Brain pericyte (primary cell): Measurements from ENCODE around the gene SLC23A2.
"Not testable (repeated sequence)": the region's sequence is repeated elsewhere in the genome, so short reads cannot be mapped to it uniquely, and the experiment has no call there.

Experiments used
- DNase-seq: peaks from one replicate; pipeline ENCODE4 v3.0.0-alpha.2; 2012; ENCODE audit warnings: low read depth, low spot score

SLC23A2 gene

DNA sequence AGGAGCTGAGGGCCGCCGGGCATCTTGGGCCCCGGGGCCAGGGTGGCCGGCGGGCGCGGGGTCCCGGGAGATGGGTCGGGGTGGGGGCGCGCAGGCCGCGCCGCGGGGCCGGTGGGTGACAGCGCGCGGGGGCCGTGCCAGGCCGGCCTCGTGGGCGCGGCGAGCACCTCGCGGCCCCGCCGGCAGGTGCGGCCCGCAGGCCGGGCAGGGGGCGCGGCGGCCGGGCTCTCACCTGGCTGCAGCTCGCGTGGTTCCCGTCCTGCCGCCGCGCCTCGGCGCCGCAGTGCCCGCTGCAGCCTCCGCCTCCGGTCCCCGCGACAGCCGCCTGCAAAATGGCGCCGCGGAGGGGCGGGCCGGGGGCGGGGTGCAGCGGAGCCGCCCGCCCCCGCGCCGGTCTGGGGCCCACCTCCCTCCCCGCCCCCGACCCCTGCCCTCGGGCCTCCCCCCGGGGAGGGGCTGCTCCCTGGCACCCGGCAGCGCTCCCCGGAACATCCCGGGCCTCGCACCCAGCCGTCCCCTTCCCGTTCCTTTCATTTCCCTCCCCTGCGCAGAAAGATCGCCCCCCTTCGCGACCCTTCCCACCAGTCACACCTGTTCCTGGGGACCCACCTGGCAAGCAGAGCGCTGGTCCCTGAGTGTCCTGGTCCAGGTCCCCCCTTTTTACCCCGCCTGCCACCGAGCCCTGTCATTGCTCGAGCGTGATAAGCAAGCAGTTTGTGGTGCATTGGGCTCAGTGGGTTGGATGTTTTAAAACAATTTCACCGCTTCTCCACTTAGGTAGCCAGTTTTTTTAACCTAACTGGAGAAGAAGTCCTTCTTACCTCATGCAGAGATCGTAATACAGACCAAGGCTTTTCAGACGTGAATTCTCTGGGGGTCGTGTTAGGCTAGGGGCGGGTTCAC, at the start of gene SLC23A2:
Gene SLC23A2 (minus strand): TSS at position 337 of the 903 bp plus-strand sequence. CDS start 68,948 bp downstream, outside the sequence.
- no peak for DNase-seq

DNA sequence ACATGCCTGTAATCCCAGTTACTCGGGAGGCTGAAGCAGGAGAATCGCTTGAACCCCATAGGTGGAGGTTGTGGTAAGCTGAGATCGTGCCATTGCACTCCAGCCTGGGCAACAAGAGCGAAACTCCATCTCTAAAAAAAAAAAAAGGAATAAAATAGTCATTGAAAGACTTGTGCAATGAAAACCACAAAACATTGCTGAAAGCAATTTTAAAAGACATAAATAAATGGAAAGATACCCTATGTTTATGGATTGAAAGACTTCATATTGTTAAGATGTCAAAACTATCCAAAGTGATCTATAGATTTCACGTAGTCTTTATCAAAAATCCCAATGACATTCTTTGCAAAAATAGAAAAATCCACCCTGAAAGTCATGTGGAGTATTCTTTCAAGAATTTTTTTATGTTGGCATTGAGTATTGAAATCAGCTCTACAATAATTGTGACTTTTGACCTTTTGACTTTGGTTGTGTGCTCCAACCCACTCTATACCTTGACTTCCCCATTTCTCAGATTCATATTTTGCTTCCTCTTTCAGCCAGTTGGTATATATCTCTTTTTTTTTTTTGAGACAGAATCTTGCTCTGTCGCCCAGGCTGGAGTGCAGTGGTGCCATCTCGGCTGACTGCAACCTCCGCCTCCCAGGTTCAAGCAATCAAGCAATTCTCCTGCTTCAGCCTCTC, 45.5 kb upstream of the SLC23A2 start:
- DNase-seq = no peak

GRCh38 chr20:5045906-5046305, 44.6 kb upstream of the SLC23A2 start:
- DNase-seq = no peak

GRCh38 chr20:5044075-5044620, 42.8 kb upstream of the SLC23A2 start:
- no peak for DNase-seq

DNA sequence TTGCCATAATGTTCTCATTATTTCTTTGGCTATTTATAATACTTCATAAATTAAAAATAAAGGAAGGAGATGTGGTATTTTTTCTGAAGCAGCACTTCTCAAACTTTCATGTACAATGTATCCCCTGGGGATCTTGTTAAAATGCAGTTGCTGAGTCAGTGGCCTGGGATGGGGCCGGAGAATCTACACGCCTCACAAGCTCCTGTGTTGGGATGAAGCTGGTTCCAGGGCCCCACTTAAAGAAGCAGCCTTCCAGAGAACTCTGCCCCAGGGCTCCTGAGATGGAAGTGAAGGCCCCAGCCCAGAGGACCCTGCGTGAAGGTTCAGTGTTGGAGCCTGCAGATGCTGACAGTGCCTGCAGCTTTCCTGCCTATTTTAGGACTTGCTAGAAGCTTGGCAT, 40.1 kb upstream of the SLC23A2 start:
- peak; percentile 26 for DNase-seq

DNA sequence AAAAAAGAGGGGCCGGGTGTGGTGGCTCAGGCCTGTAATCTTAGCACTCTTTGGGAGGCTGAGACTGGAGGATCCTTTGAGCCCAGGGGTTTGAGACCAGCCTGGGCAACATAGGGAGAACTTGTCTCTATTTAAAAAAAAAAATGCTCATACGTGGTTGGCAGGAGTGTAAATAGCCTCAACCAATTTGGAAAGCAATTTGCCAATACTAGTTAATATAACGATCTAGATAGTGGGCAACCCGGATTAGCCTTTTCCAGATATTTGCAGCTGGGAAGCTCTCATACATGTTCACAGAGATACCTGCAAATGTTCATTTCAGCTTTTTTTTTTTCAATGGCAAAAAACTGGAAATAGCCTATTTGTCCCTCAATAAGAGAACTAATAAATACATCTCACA, 39.0 kb upstream of the SLC23A2 start:
- DNase-seq = no peak

- DNase-seq = no peak
These were observed 38.6 kb upstream of the SLC23A2 start for GRCh38 chr20:5039889-5040288.

DNA sequence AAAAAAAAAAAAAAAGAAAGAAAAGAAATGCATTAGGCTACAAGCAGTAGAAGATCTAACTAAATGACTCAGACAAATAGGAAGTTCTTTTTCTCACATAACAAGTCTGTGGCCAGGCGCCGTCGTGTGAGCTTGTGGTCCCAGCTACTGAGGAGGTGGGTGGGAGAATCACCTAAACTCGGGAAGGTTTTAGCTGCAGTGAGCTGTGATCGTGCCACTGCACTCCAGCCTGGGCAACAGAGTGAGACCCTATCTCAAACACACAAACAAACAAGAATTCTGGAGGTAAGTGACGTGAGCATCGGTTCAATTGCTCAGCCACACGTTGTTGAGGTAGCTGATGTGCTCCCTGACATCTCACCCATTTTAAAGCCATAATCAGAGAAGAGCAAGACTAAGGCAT, 37.9 kb upstream of the SLC23A2 start:
- no peak for DNase-seq

- no peak for DNase-seq
These were observed 35.5 kb upstream of the SLC23A2 start for GRCh38 chr20:5036828-5037227.

DNA sequence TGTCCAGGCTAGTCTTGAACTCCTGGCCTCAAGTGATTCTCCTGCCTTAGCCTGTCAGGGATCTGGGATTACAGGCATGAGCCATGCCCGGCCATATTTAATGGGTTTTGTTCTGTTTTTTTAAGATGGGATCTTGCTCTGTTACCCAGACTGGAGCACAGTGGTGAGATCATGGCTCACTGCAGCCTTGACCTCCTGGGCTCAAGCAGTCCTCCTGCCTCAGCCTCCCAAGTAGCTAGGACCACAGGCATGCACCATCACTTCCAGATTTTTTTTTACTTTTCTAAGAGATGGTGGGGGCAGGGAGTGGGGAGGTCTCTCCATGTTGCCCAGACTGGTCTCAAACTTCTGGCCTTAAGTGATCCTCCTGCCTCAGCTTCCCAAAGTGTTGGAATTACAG, 34.2 kb upstream of the SLC23A2 start:
- not testable (repeated sequence) for DNase-seq

GRCh38 chr20:5033566-5033965, 32.3 kb upstream of the SLC23A2 start:
- no peak for DNase-seq

DNA sequence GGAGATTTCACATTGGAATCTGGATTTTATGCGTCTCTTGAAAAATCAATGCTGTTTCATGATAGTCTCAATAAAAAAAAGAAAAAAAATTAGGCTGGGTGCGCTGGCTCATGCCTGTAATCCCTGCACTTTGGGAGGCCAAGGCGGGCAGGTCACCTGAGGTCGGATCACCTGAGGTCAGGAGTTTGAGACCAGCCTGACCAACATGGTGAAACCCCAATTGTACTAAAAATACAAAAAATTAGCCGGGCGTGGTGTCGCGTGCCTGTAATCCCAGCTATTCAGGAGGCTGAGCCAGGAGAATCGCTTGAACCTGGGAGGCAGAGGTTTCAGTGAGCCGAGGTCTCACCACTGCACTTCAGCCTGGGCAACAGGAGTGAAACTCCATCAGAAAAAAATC, 30.4 kb upstream of the SLC23A2 start:
- DNase-seq = not testable (repeated sequence)

GRCh38 chr20:5031206-5031557, 29.9 kb upstream of the SLC23A2 start:
- no peak for DNase-seq

DNA sequence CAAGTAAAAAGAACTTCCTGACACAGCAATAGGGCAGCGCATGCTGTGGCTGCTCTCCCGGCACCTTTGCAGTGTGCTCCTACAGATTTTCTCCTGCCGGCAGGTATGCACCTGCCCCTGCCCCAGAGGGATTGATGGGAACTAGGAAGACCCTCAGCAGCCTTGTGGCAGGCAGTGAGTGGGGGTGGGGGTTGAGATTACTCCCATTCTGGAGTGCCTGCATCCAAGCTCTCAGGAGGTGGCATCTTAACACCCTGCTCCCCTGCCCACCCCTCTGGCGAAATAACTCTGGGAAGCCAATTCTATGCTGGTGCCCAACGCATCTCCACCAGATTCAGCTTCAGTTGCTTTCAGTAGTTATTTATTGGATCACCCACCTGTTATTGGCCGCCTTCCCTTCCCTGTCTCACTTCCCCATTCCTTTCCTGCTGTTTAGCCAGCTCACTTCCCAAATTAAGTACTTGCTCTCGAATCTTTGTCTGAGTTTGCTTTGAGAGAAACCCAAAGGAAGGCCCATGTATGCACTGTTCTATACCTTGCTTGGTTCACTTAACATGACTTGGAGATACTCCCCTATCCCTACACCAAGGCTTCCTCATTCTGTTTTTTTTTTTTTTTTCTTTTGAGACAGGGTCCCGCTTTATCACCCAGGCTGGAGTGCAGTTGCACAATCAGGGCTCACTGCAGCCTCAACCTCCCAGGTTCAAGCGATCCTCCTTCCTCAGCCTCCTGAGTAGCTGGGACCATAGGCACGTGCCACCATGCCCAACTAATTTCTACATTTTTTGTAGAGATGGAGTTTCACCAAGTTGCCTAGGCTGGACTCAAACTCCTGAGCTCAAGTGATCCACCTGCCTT, 29.3 kb upstream of the SLC23A2 start:
- no peak for DNase-seq

DNA sequence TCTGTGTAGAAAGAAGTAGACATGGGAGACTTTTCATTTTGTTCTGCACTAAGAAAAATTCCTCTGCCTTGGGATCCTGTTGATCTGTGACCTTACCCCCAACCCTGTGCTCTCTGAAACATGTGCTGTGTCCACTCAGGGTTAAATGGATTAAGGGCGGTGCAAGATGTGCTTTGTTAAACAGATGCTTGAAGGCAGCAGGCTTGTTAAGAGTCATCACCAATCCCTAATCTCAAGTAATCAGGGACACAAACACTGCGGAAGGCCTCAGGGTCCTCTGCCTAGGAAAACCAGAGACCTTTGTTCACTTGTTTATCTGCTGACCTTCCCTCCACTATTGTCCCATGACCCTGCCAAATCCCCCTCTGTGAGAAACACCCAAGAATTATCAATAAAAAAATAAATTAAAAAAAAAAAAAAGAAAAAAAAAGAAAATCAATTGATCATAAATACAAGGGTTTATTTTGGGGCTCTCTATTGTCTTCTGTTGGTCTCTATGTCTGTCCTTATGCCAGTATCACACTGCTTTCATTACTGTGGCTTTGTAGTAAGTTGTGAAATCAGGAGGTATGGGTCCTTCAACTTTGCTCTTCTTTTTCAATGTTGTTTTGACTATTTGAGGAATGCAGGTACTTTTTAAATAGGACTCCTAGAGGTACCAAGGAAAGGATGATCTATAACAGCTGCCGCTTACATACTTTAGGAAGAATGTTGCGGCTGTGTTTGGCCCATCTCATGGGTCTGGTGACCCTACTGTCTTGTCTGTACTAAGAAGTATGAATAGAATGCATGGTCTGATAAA, 27.1 kb upstream of the SLC23A2 start:
- DNase-seq = not testable (repeated sequence)

- no peak for DNase-seq
These were observed 23.7 kb upstream of the SLC23A2 start for GRCh38 chr20:5024982-5025381.

- no peak for DNase-seq
These were observed 22.8 kb upstream of the SLC23A2 start for GRCh38 chr20:5024103-5024502.

DNA sequence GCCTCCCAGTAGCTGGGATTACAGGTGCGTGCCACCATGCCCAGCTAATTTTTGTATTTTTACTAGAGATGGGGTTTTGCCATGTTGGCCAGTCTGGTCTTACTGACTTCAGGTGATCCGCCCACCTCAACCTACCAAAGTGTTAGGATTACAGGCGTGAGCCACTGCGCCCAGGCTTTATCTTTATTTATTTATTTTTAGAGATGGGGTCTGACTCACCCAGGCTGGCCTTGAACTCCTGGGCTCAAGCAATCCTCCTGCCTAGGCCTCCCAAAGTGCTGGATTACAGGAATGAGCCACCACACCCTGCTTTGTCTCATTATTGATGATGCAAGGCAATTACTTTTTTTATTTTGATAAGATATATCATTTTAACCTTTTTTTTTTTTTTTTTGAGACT, 21.9 kb upstream of the SLC23A2 start:
- not testable (repeated sequence) for DNase-seq

DNA sequence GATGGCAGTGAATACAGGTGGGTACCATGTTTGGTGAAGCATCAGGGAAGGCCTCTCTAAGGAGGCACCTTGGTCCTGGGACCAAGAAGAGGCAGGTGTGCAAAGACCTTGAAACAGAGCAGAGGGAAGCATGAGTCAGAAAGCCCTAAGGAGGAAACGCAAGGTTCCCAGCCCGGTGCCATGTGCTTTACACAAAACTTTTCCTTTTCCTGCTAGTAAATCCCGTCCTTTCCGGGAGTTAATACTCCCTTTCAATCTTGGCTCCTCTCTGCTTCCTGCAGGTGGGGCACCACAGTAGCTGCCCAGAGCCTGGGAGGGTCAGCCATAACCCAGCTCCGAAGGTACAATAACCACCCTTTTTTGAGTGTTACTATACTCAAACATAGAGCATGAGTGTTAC, 19.4 kb upstream of the SLC23A2 start:
- DNase-seq = no peak

GRCh38 chr20:5013682-5014447, 12.6 kb upstream of the SLC23A2 start:
- DNase-seq = no peak
